Naive thymus-derived CD8-positive, alpha-beta T cell (primary cell): ENCODE results near the gene VSNL1. TPM values are rescaled to one million over a fixed set of nuclear protein-coding genes. Genes with fewer than 3 reads are reported as not detected.
A peak's percentile ranks its signal among the peaks of the same experiment; 100 is the strongest.

Experiments
- ATAC-seq, 2 donors: fragments of 150-1000 bp; cut with Tn5 transposase in 1 of 2; sonication (Bioruptor Pico), chemical (Tn5 transposase) in 1 of 2; 1 replicate in 1 of 2; 2 replicates in 1 of 2; pipeline ENCODE4 v1.10.0; 2021; ENCODE audit warnings: mild to moderate bottlenecking in 2 of 2, moderate library complexity in 2 of 2
- POLR2A ChIA-PET: fragments of 350-600 bp; sonication (Branson Sonifier 250); formaldehyde crosslinking; loops from one replicate; lab custom pipeline; 2021; ENCODE audit warnings: antibody characterized with exemption; lab: Charles Lee
- DNase-seq, 10 donors: peaks; one replicate each; pipeline versions ENCODE4 v3.0.0 to v3.0.0-alpha.2; 2020 to 2022
- H3K27ac Mint-ChIP-seq, 10 donors: one replicate each; pipeline ENCODE4 v1.8.0; 2020 to 2022; ENCODE audit warnings: mild to moderate bottlenecking in 10 of 10, mixed read lengths in 10 of 10, moderate library complexity in 4 of 10, inconsistent platforms in 1 of 10
- H3K27me3 Mint-ChIP-seq, 5 donors: one replicate each; pipeline ENCODE4 v1.8.0; 2021 to 2022; ENCODE audit warnings: mixed read lengths in 5 of 5
- H3K36me3 Mint-ChIP-seq, 3 donors: one replicate each; pipeline ENCODE4 v1.8.0; 2020 to 2022; ENCODE audit warnings: mixed read lengths in 3 of 3, mild to moderate bottlenecking in 2 of 3, inconsistent platforms in 1 of 3
- H3K4me1 Mint-ChIP-seq, 4 donors: one replicate each; pipeline ENCODE4 v1.8.0; 2021 to 2022; ENCODE audit warnings: mixed read lengths in 4 of 4
- H3K4me3 Mint-ChIP-seq, 10 donors: one replicate each; pipeline ENCODE4 v1.8.0; 2020 to 2022; ENCODE audit warnings: mild to moderate bottlenecking in 10 of 10, mixed read lengths in 10 of 10, moderate library complexity in 6 of 10, inconsistent platforms in 1 of 10
- H3K9me3 Mint-ChIP-seq, 9 donors: one replicate each; pipeline ENCODE4 v1.8.0; 2020 to 2022; ENCODE audit warnings: mixed read lengths in 9 of 9, mild to moderate bottlenecking in 3 of 9, inconsistent platforms in 1 of 9, moderate library complexity in 1 of 9
- polyA plus RNA-seq, 3 donors: library from polyadenylated mRNA; unstranded; fragments of 300-500 nt; fragmentation: Illumina TruSeq; gene quantifications; one replicate each; pipeline ENCODE4 v1.2.3, GENCODE V29; 2021
- total RNA-seq, 8 experiments: library from RNA in 2 of 8; stranded (reverse) in 2 of 8; gene quantifications; one replicate each; pipeline ENCODE4 v1.2.3 and lab custom pipeline; 2021 to 2026

The VSNL1 gene
- total and polyA plus RNA-seq, 5 experiments from 2014 or later, result not detected

GRCh38 chr2:17529771-17530170, 10.7 kb upstream of the VSNL1 start:
- H3K36me3 Mint-ChIP-seq, result no peaks in the 10 kb centered on the region
- no peaks in the 10 kb centered on the region for H3K9me3 Mint-ChIP-seq
- POLR2A ChIA-PET, result no interaction called here

GRCh38 chr2:17533546-17533945, 7.0 kb upstream of the VSNL1 start:
- no peak for DNase-seq
- H3K36me3 Mint-ChIP-seq, result peaks cover 0 to 4% (median 0%) of the 10 kb centered on the region in 3 donors
- POLR2A ChIA-PET, result no interaction called here
- peaks cover 0 to 10% (median 0%) of the 10 kb centered on the region in 9 donors for H3K9me3 Mint-ChIP-seq
- ATAC-seq, result no peak
- peaks cover 17 to 39% (median 22%) of the 10 kb centered on the region in 5 donors for H3K27me3 Mint-ChIP-seq
- H3K27ac Mint-ChIP-seq, result peak overlapping the region in 1 of 10 donors; percentile 57
- H3K4me1 Mint-ChIP-seq, result peaks cover 0 to 4% (median 1%) of the 10 kb centered on the region in 4 donors
- no peak overlapping the region for H3K4me3 Mint-ChIP-seq

More at GRCh38 chr2:17529771-17530170, 10.7 kb upstream of the VSNL1 start:
- peaks cover 0 to 5% (median 4%) of the 10 kb centered on the region in 5 donors for H3K27me3 Mint-ChIP-seq
- no peak overlapping the region for H3K27ac Mint-ChIP-seq
- ATAC-seq, result no peak
- DNase-seq, result no peak
- no peaks in the 10 kb centered on the region for H3K4me1 Mint-ChIP-seq
- H3K4me3 Mint-ChIP-seq, result no peak overlapping the region

GRCh38 chr2:17536416-17536815, 4.1 kb upstream of the VSNL1 start:
- ATAC-seq (no peak), DNase-seq (no peak)
- H3K9me3 Mint-ChIP-seq, result peaks cover 0 to 10% (median 0%) of the 10 kb centered on the region in 9 donors
- H3K4me3 Mint-ChIP-seq, result no peak overlapping the region
- peaks cover 0 to 8% (median 0%) of the 10 kb centered on the region in 3 donors for H3K36me3 Mint-ChIP-seq
- peaks cover 2 to 11% (median 6%) of the 10 kb centered on the region in 4 donors for H3K4me1 Mint-ChIP-seq
- POLR2A ChIA-PET, result no interaction called here
- H3K27ac Mint-ChIP-seq, result no peak overlapping the region
- H3K27me3 Mint-ChIP-seq, result peaks cover 29 to 64% (median 43%) of the 10 kb centered on the region in 5 donors

- Mint-ChIP-seq H3K36me3 (peaks cover 0 to 11% (median 0%) of the 10 kb centered on the region in 3 donors), H3K4me1 (peaks cover 2 to 11% (median 6%) of the 10 kb centered on the region in 4 donors), H3K27me3 (peaks cover 35 to 82% (median 54%) of the 10 kb centered on the region in 5 donors), H3K27ac (no peak overlapping the region), H3K9me3 (peaks cover 0 to 10% (median 0%) of the 10 kb centered on the region in 9 donors), H3K4me3 (no peak overlapping the region)
- no peak for DNase-seq
- POLR2A ChIA-PET, result no interaction called here
- ATAC-seq, result no peak
Observed at GRCh38 chr2:17538022-17538843, 2.3 kb upstream of the VSNL1 start.

- Mint-ChIP-seq H3K27me3 (peaks cover 37 to 90% (median 56%) of the 10 kb centered on the region in 5 donors), H3K36me3 (peaks cover 0 to 11% (median 0%) of the 10 kb centered on the region in 3 donors), H3K27ac (no peak overlapping the region), H3K4me3 (no peak overlapping the region), H3K4me1 (peaks cover 2 to 11% (median 6%) of the 10 kb centered on the region in 4 donors), H3K9me3 (peaks cover 0 to 10% (median 0%) of the 10 kb centered on the region in 9 donors)
- DNase-seq (no peak), ATAC-seq (no peak)
- POLR2A ChIA-PET, result no interaction called here
Observed at GRCh38 chr2:17538844-17539554, 1.5 kb upstream of the VSNL1 start.

GRCh38 chr2:17539611-17540092, 844 bp upstream of the VSNL1 start:
- H3K4me3 Mint-ChIP-seq, result no peak overlapping the region
- peaks cover 0 to 10% (median 0%) of the 10 kb centered on the region in 9 donors for H3K9me3 Mint-ChIP-seq
- POLR2A ChIA-PET, result no interaction called here
- peaks cover 2 to 11% (median 6%) of the 10 kb centered on the region in 4 donors for H3K4me1 Mint-ChIP-seq
- ATAC-seq (no peak), DNase-seq (no peak)
- H3K27ac Mint-ChIP-seq, result no peak overlapping the region
- peaks cover 0 to 11% (median 0%) of the 10 kb centered on the region in 3 donors for H3K36me3 Mint-ChIP-seq
- peaks cover 41 to 91% (median 61%) of the 10 kb centered on the region in 5 donors for H3K27me3 Mint-ChIP-seq

- no peak for DNase-seq
- H3K27me3 Mint-ChIP-seq, result peaks cover 35 to 77% (median 54%) of the 10 kb centered on the region in 5 donors
- peaks cover 2 to 11% (median 6%) of the 10 kb centered on the region in 4 donors for H3K4me1 Mint-ChIP-seq
- H3K36me3 Mint-ChIP-seq, result peaks cover 0 to 11% (median 0%) of the 10 kb centered on the region in 3 donors
- H3K27ac Mint-ChIP-seq, result peak overlapping the region in 1 of 10 donors; percentile 21
- ATAC-seq, result no peak
- POLR2A ChIA-PET, result no interaction called here
- H3K9me3 Mint-ChIP-seq, result peaks cover 0 to 6% (median 0%) of the 10 kb centered on the region in 9 donors
- no peak overlapping the region for H3K4me3 Mint-ChIP-seq
Observed at GRCh38 chr2:17540813-17541530, 476 bp downstream of the VSNL1 start.

- H3K27me3 Mint-ChIP-seq, result peaks cover 33 to 72% (median 54%) of the 10 kb centered on the region in 5 donors
- DNase-seq, result no peak
- peaks cover 2 to 11% (median 6%) of the 10 kb centered on the region in 4 donors for H3K4me1 Mint-ChIP-seq
- POLR2A ChIA-PET, result no interaction called here
- H3K9me3 Mint-ChIP-seq, result peaks cover 0 to 5% (median 0%) of the 10 kb centered on the region in 9 donors
- H3K4me3 Mint-ChIP-seq, result no peak overlapping the region
- peaks cover 0 to 9% (median 0%) of the 10 kb centered on the region in 3 donors for H3K36me3 Mint-ChIP-seq
- H3K27ac Mint-ChIP-seq, result no peak overlapping the region
- no peak for ATAC-seq
Observed at GRCh38 chr2:17541531-17541950, 1.0 kb downstream of the VSNL1 start.

- peaks cover 0 to 7% (median 0%) of the 10 kb centered on the region in 3 donors for H3K36me3 Mint-ChIP-seq
- POLR2A ChIA-PET, result no interaction called here
- H3K4me1 Mint-ChIP-seq, result peaks cover 2 to 11% (median 6%) of the 10 kb centered on the region in 4 donors
- no peak overlapping the region for H3K27ac Mint-ChIP-seq
- peaks cover 33 to 67% (median 49%) of the 10 kb centered on the region in 5 donors for H3K27me3 Mint-ChIP-seq
- peaks cover 0 to 4% (median 0%) of the 10 kb centered on the region in 9 donors for H3K9me3 Mint-ChIP-seq
- H3K4me3 Mint-ChIP-seq, result no peak overlapping the region
- no peak for ATAC-seq
- DNase-seq, result no peak
Observed at GRCh38 chr2:17542471-17542870, 2.0 kb downstream of the VSNL1 start.

- ATAC-seq, result no peak
- Mint-ChIP-seq H3K27me3 (peaks cover 35 to 67% (median 46%) of the 10 kb centered on the region in 5 donors), H3K36me3 (peaks cover 0 to 7% (median 0%) of the 10 kb centered on the region in 3 donors), H3K4me1 (peaks cover 2 to 11% (median 6%) of the 10 kb centered on the region in 4 donors), H3K27ac (no peak overlapping the region), H3K4me3 (no peak overlapping the region), H3K9me3 (peaks cover 0 to 4% (median 0%) of the 10 kb centered on the region in 9 donors)
- no peak for DNase-seq
- POLR2A ChIA-PET, result no interaction called here
Observed at GRCh38 chr2:17543131-17543660, 2.7 kb downstream of the VSNL1 start.

GRCh38 chr2:17543848-17544247, 3.4 kb downstream of the VSNL1 start:
- H3K4me3 Mint-ChIP-seq, result no peak overlapping the region
- H3K4me1 Mint-ChIP-seq, result peaks cover 2 to 11% (median 3%) of the 10 kb centered on the region in 4 donors
- H3K27me3 Mint-ChIP-seq, result peaks cover 36 to 68% (median 47%) of the 10 kb centered on the region in 5 donors
- H3K9me3 Mint-ChIP-seq, result peaks cover 0 to 4% (median 0%) of the 10 kb centered on the region in 9 donors
- no peak for ATAC-seq
- H3K36me3 Mint-ChIP-seq, result peaks cover 0 to 7% (median 0%) of the 10 kb centered on the region in 3 donors
- no peak for DNase-seq
- POLR2A ChIA-PET, result no interaction called here
- no peak overlapping the region for H3K27ac Mint-ChIP-seq
